ENCODE results near the gene GRM8. TPM values are rescaled to one million over a fixed set of nuclear protein-coding genes. Genes with fewer than 3 reads are reported as not detected.

GRM8 gene
- total RNA-seq, 1 experiment from 2014 or later, result not detected

- TF ChIP-seq POLR2AphosphoS5 (IDR thresholded peaks at IDR 0.05; ENCODE audit: low read depth, low read length) (no peak), CTCF (IDR thresholded peaks at IDR 0.05) (no peak), REST (IDR thresholded peaks at IDR 0.05; ENCODE audit: insufficient read depth in 1 of 2, low read depth in 2 of 2, low read length in 1 of 2) (no peak), TCF7L2 (IDR thresholded peaks at IDR 0.05; ENCODE audit: low read depth, low read length) (no peak), SIN3A (IDR thresholded peaks at IDR 0.05; ENCODE audit: borderline replicate concordance, insufficient read depth, low read depth, low read length) (no peak)
- POLR2A ChIA-PET, result no interaction called here
- no TSS peak for BruUV-seq (replicated peaks)
- Histone ChIP-seq H3K9me3 (ENCODE audit: control insufficient read depth, insufficient read depth, low read depth, low read length) (no peaks in the 10 kb centered on the region), H3K4me1 (ENCODE audit: control insufficient read depth, insufficient read depth, low read length) (no peaks in the 10 kb centered on the region; the same call in 1 of the 2 replicates), H3K27me3 (ENCODE audit: control insufficient read depth, insufficient read depth, low read length) (no peaks in the 10 kb centered on the region), H3K36me3 (ENCODE audit: control insufficient read depth, insufficient read depth, low read length) (no peaks in the 10 kb centered on the region), H3K27ac (ENCODE audit: low read length) (no peak overlapping the region), H3K4me3 (ENCODE audit: low read depth in 2 of 2, low read length in 2 of 2) (no peak overlapping the region)
- DNase-seq (ENCODE audit: low read depth, low spot score) (no peak), ATAC-seq (no peak)
- in situ Hi-C loops (cut with HindIII; ENCODE audit: low pct_unique_long_range_greater_than_20kb, low sequenced_read_pairs) (no loop called here), intact Hi-C loops (cut with micrococcal nuclease; ENCODE audit: unreplicated experiment) (no loop called here)
- CTCF ChIA-PET, result no interaction called here
These were observed 554.3 kb downstream of the GRM8 start for GRCh38 chr7:126698446-126698845.

- Histone ChIP-seq H3K4me3 (ENCODE audit: low read depth in 2 of 2, low read length in 2 of 2) (no peak overlapping the region), H3K36me3 (ENCODE audit: control insufficient read depth, insufficient read depth, low read length) (no peaks in the 10 kb centered on the region), H3K27me3 (ENCODE audit: control insufficient read depth, insufficient read depth, low read length) (no peaks in the 10 kb centered on the region), H3K9me3 (ENCODE audit: control insufficient read depth, insufficient read depth, low read depth, low read length) (0 out of 2 replicates have a peak, but pooled peaks cover 3% of the 10 kb centered on the region), H3K27ac (ENCODE audit: low read length) (no peak overlapping the region), H3K4me1 (ENCODE audit: control insufficient read depth, insufficient read depth, low read length) (no peaks in the 10 kb centered on the region; the same call in 1 of the 2 replicates)
- ChIA-PET POLR2A (no interaction called here), CTCF (no interaction called here)
- BruUV-seq (replicated peaks), result no TSS peak
- ATAC-seq (no peak), DNase-seq (ENCODE audit: low read depth, low spot score) (no peak)
- TF ChIP-seq POLR2AphosphoS5 (IDR thresholded peaks at IDR 0.05; ENCODE audit: low read depth, low read length) (no peak), CTCF (IDR thresholded peaks at IDR 0.05) (no peak), TCF7L2 (IDR thresholded peaks at IDR 0.05; ENCODE audit: low read depth, low read length) (no peak), REST (IDR thresholded peaks at IDR 0.05; ENCODE audit: insufficient read depth in 1 of 2, low read depth in 2 of 2, low read length in 1 of 2) (no peak)
- intact Hi-C loops (cut with micrococcal nuclease; ENCODE audit: unreplicated experiment), result no loop called here
- in situ Hi-C loops (cut with HindIII; ENCODE audit: low pct_unique_long_range_greater_than_20kb, low sequenced_read_pairs), result no loop called here
These were observed 556.3 kb downstream of the GRM8 start for GRCh38 chr7:126696256-126697038.
